Measurements from ENCODE around the gene CFAP221.

CFAP221 gene

GRCh38 chr2:119683074-119683712 lies 138.9 kb downstream of the CFAP221 start:
- no peak for DNase-seq

GRCh38 chr2:119683713-119684443 lies 139.6 kb downstream of the CFAP221 start:
- DNase-seq: no peak

GRCh38 chr2:119684518-119684917 lies 140.3 kb downstream of the CFAP221 start:
- no peak for DNase-seq

- no peak for DNase-seq
Measured at GRCh38 chr2:119688616-119689015, 144.4 kb downstream of the CFAP221 start.

GRCh38 chr2:119689218-119689617 lies 145.0 kb downstream of the CFAP221 start:
- no peak for DNase-seq

- no peak for DNase-seq
Measured at GRCh38 chr2:119691189-119691588, 146.9 kb downstream of the CFAP221 start.

GRCh38 chr2:119691651-119692245 lies 147.5 kb downstream of the CFAP221 start:
- DNase-seq: no peak

GRCh38 chr2:119692310-119692709 lies 148.1 kb downstream of the CFAP221 start:
- no peak for DNase-seq

- no peak for DNase-seq
Measured at GRCh38 chr2:119692954-119693353, 148.7 kb downstream of the CFAP221 start.

- no peak for DNase-seq
Measured at GRCh38 chr2:119693567-119693966, 149.3 kb downstream of the CFAP221 start.

- DNase-seq: no peak
Measured at GRCh38 chr2:119693967-119694366, 149.7 kb downstream of the CFAP221 start.

GRCh38 chr2:119694470-119694844 lies 150.2 kb downstream of the CFAP221 start:
- DNase-seq: no peak

GRCh38 chr2:119694845-119695521 lies 150.7 kb downstream of the CFAP221 start:
- DNase-seq: peak; percentile 43

GRCh38 chr2:119696005-119696404 lies 151.8 kb downstream of the CFAP221 start:
- no peak for DNase-seq

GRCh38 chr2:119696494-119697030 lies 152.3 kb downstream of the CFAP221 start:
- no peak for DNase-seq

- DNase-seq: no peak
Measured at GRCh38 chr2:119697290-119698020, 153.2 kb downstream of the CFAP221 start.

- no peak for DNase-seq
Measured at GRCh38 chr2:119698246-119698645, 154.0 kb downstream of the CFAP221 start.

- no peak for DNase-seq
Measured at GRCh38 chr2:119699016-119699606, 154.9 kb downstream of the CFAP221 start.

- no peak for DNase-seq
Measured at GRCh38 chr2:119700866-119701265, 156.6 kb downstream of the CFAP221 start.

GRCh38 chr2:119701352-119701751 lies 157.1 kb downstream of the CFAP221 start:
- no peak for DNase-seq

GRCh38 chr2:119702203-119702917 lies 158.1 kb downstream of the CFAP221 start:
- no peak for DNase-seq
